Kidney (tissue), 14 donors: ENCODE results near the gene LDLRAD3. TPM values are rescaled to one million over a fixed set of nuclear protein-coding genes. Genes with fewer than 3 reads are reported as not detected.

Experiments
- DNase-seq, 5 donors: peaks; one replicate each; pipeline ENCODE4 v3.0.0-alpha.2; 2013 to 2020
- FAIRE-seq: peaks from 2 replicates; lab custom pipeline; 2012; peaks lifted over from hg19 to GRCh38; lab: Jason Lieb, UNC
- H3K27ac ChIP-seq, 2 donors: one replicate each; pipeline ENCODE4 v1.7.0; 2013; ENCODE audit warnings: low read depth in 2 of 2, low read length in 2 of 2, inconsistent platforms in 1 of 2
- H3K27me3 ChIP-seq: one replicate; pipeline ENCODE4 v1.7.1; 2013; ENCODE audit warnings: low read length, inconsistent platforms; ENCODE audit not compliant: control insufficient read depth, insufficient read depth
- H3K36me3 ChIP-seq, 3 donors: one replicate each; pipeline versions ENCODE4 v1.7.0 to v1.7.1; 2013; ENCODE audit warnings: low read length in 3 of 3, control low read depth in 1 of 3, inconsistent platforms in 1 of 3; ENCODE audit not compliant: insufficient read depth in 3 of 3, control insufficient read depth in 2 of 3
- H3K4me1 ChIP-seq, 3 donors: one replicate each; pipeline versions ENCODE4 v1.7.0 to v1.7.1; 2013; ENCODE audit warnings: low read length in 3 of 3, inconsistent platforms in 1 of 3, low read depth in 1 of 3; ENCODE audit not compliant: control insufficient read depth in 2 of 3, insufficient read depth in 2 of 3
- H3K4me3 ChIP-seq, 3 donors: one replicate each; pipeline versions ENCODE4 v1.7.0 to v1.8.1; 2013; ENCODE audit warnings: low read length in 3 of 3, control low read depth in 1 of 3, inconsistent platforms in 1 of 3
- H3K9ac ChIP-seq, 3 donors: one replicate each; pipeline versions ENCODE4 v1.7.0 to v1.7.1; 2013; ENCODE audit warnings: low read length in 3 of 3, control low read depth in 1 of 3, inconsistent platforms in 1 of 3
- H3K9me3 ChIP-seq, 3 donors: one replicate each; pipeline versions ENCODE4 v1.7.0 to v1.7.1; 2013; ENCODE audit warnings: low read length in 3 of 3, control low read depth in 1 of 3, inconsistent platforms in 1 of 3; ENCODE audit not compliant: control insufficient read depth in 2 of 3, insufficient read depth in 1 of 3
- CTCF ChIP-seq: IDR thresholded peaks from 3 replicates; pipeline ENCODE4 v1.5.1; 2012; ENCODE audit warnings: mild to moderate bottlenecking, moderate library complexity, borderline replicate concordance; ENCODE audit not compliant: insufficient read depth; ENCODE audit errors: extremely low read depth
- intact Hi-C: fragments of 100-400 bp; cut with DNase I; formaldehyde crosslinking; loops from one replicate; pipeline ENCODE4 v1.11.1; 2022
- polyA plus RNA-seq: library from polyadenylated mRNA; stranded (reverse); fragments of 350-450 nt; fragmentation: Illumina TruSeq; extraction: RNeasy Lipid Tissue Mini Kit (QIAGEN cat#74804); gene quantifications from one replicate; pipeline ENCODE4 v1.2.3, GENCODE V29; 2014; ENCODE audit warnings: low read depth, low replicate concordance; ENCODE audit not compliant: insufficient read depth
- total RNA-seq: library from RNA; stranded (reverse); fragmentation: NEBNext Ultra II Directional; extraction: Animal tissue kit (Norgen Biotek cat#: 25700); gene quantifications from one replicate; pipeline ENCODE4 v1.2.1, GENCODE V29; 2021
- donor health status: control.
- donor health status: control.
- donor health status: control.
- donor health status: control.
- donor health status: control.
- donor health status: DM: yes; HTN: yes; CAD: no.
- donor health status: Normal renal cell carcinoma (clear cell type).

LDLRAD3 gene
- total and polyA plus RNA-seq, 2 donors from 2014 or later: 1.2 to 14.2 TPM

- H3K9ac ChIP-seq: no peak overlapping the region
- FAIRE-seq (no peak), DNase-seq (no peak)
- no peaks in the 10 kb centered on the region for H3K36me3 ChIP-seq
- no peaks in the 10 kb centered on the region for H3K9me3 ChIP-seq
- intact Hi-C loops: no loop called here
- no peaks in the 10 kb centered on the region for H3K27me3 ChIP-seq
- no peak overlapping the region for H3K27ac ChIP-seq
- H3K4me3 ChIP-seq: no peak overlapping the region
- no peak for TF ChIP-seq CTCF
- peaks cover 0 to 2% (median 0%) of the 10 kb centered on the region in 3 donors for H3K4me1 ChIP-seq
These were observed 199.0 kb downstream of the LDLRAD3 start for GRCh38 chr11:36142879-36143278.

- H3K27ac ChIP-seq: no peak overlapping the region
- intact Hi-C loops: no loop called here
- H3K36me3 ChIP-seq: no peaks in the 10 kb centered on the region
- no peak overlapping the region for H3K4me3 ChIP-seq
- DNase-seq: no peak
- FAIRE-seq: no peak
- H3K4me1 ChIP-seq: peaks cover 0 to 4% (median 2%) of the 10 kb centered on the region in 3 donors
- no peaks in the 10 kb centered on the region for H3K9me3 ChIP-seq
- H3K9ac ChIP-seq: no peak overlapping the region
- no peaks in the 10 kb centered on the region for H3K27me3 ChIP-seq
- TF ChIP-seq CTCF: no peak
These were observed 202.6 kb downstream of the LDLRAD3 start for GRCh38 chr11:36146437-36146836.

- H3K36me3 ChIP-seq: no peaks in the 10 kb centered on the region
- no peaks in the 10 kb centered on the region for H3K9me3 ChIP-seq
- H3K27ac ChIP-seq: no peak overlapping the region
- DNase-seq: no peak
- no peak for TF ChIP-seq CTCF
- FAIRE-seq: no peak
- H3K9ac ChIP-seq: no peak overlapping the region
- no peaks in the 10 kb centered on the region for H3K27me3 ChIP-seq
- intact Hi-C loops: no loop called here
- peaks cover 0 to 4% (median 0%) of the 10 kb centered on the region in 3 donors for H3K4me1 ChIP-seq
- H3K4me3 ChIP-seq: no peak overlapping the region
These were observed 203.6 kb downstream of the LDLRAD3 start for GRCh38 chr11:36147491-36147890.

- H3K9me3 ChIP-seq: no peaks in the 10 kb centered on the region
- intact Hi-C loops: no loop called here
- H3K36me3 ChIP-seq: no peaks in the 10 kb centered on the region
- H3K27me3 ChIP-seq: no peaks in the 10 kb centered on the region
- no peak overlapping the region for H3K27ac ChIP-seq
- TF ChIP-seq CTCF: no peak
- no peak overlapping the region for H3K4me3 ChIP-seq
- FAIRE-seq (no peak), DNase-seq (no peak)
- peaks cover 0 to 8% (median 4%) of the 10 kb centered on the region in 3 donors for H3K4me1 ChIP-seq
- no peak overlapping the region for H3K9ac ChIP-seq
These were observed 204.8 kb downstream of the LDLRAD3 start for GRCh38 chr11:36148701-36149100.
